Lower leg skin (tissue), 4 donors: ENCODE results near the gene REEP6. TPM values are rescaled to one million over a fixed set of nuclear protein-coding genes. Genes with fewer than 3 reads are reported as not detected.

Source experiments
- DNase-seq, 2 donors: peaks; one replicate each; pipeline ENCODE4 v3.0.0-alpha.2; 2019; ENCODE audit warnings: low spot score in 2 of 2
- H3K4me3 ChIP-seq: fragments of 200-600 bp; sonication (generic); 2 replicates; pipeline ENCODE4 v1.5.1; 2017; ENCODE audit warnings: mild to moderate bottlenecking, low read depth; ENCODE audit not compliant: poor library complexity, severe bottlenecking
- CTCF ChIP-seq, 3 donors: fragments of 450-650 bp; IDR thresholded peaks; one replicate each; pipeline ENCODE4 v1.5.1; 2016; ENCODE audit warnings: antibody characterized with exemption in 3 of 3, mild to moderate bottlenecking in 3 of 3, moderate library complexity in 2 of 3
- POLR2A ChIP-seq, 2 donors: fragments of 450-650 bp; IDR thresholded peaks; one replicate each; pipeline ENCODE4 v1.6.1; 2016 to 2017; ENCODE audit warnings: antibody characterized with exemption in 2 of 2, mild to moderate bottlenecking in 1 of 2, moderate library complexity in 1 of 2
- WGBS, 2 donors: methylation state at CpG; one replicate each; pipeline ENCODE4 v1.1.5; 2018; 5-methylcytosine and 5-hydroxymethylcytosine counted together
- intact Hi-C: fragments of 100-400 bp; cut with DNase I; formaldehyde crosslinking; loops from one replicate; pipeline ENCODE4 v1.15.0; 2023; ENCODE audit warnings: low total_unique reads
- total RNA-seq, 4 donors: library from RNA; depleted of rRNA; stranded (reverse); fragments of >200 nt; gene quantifications; one replicate each; pipeline ENCODE4 v1.1.0, GENCODE V29; 2016

REEP6 gene
- total RNA-seq, 4 donors from 2014 or later: 6.3 to 8.8 (median 6.6) TPM

GRCh38 chr19:1447504-1447903 lies 43.5 kb upstream of the REEP6 start:
- DNase-seq: no peak
- intact Hi-C loops: loop anchor here (5.0 kb wide), 1 partner anchor 170 kb away; the partner anchor contains the start of gene FAM174C
- TF ChIP-seq CTCF (IDR thresholded peaks at IDR 0.05) (no peak), POLR2A (IDR thresholded peaks at IDR 0.05) (no peak)
- H3K4me3 ChIP-seq: no peak overlapping the region
- 18 to 19% methylated on average over 4 of the region's 4 CpGs for WGBS, 2 donors

- H3K4me3 ChIP-seq: no peak overlapping the region
- intact Hi-C loops: loop anchor here (5.0 kb wide), 1 partner anchor 171 kb away; the partner anchor contains the start of gene FAM174C
- WGBS, 2 donors: 81% methylated on average over 9 of the region's 9 CpGs
- TF ChIP-seq POLR2A (IDR thresholded peaks at IDR 0.05) (no peak), CTCF (IDR thresholded peaks at IDR 0.05) (no peak)
- DNase-seq: no peak
Measured at GRCh38 chr19:1447944-1448343, 43.0 kb upstream of the REEP6 start.

- no peak within 1 kb of the TSS for H3K4me3 ChIP-seq
- intact Hi-C loops: loop anchor here (5.0 kb wide), 1 partner anchor 172 kb away; the partner anchor contains the start of gene FAM174C
- TF ChIP-seq POLR2A (IDR thresholded peaks at IDR 0.05) (no peak), CTCF (IDR thresholded peaks at IDR 0.05) (no peak)
- WGBS, 2 donors: 8 to 12% methylated on average over 14 to 28 of the region's 74 CpGs
- DNase-seq: no peak
Measured at GRCh38 chr19:1449467-1450442, 41.2 kb upstream of the REEP6 start, which contains the start of gene APC2. TSS of gene APC2 (plus strand) at chr19:1450121. CDS start at chr19:1453002, 2,881 bp downstream.

GRCh38 chr19:1450735-1451731 lies 39.9 kb upstream of the REEP6 start:
- no peak overlapping the region for H3K4me3 ChIP-seq
- 45 to 48% methylated on average over 21 to 22 of the region's 22 CpGs for WGBS, 2 donors
- intact Hi-C loops: no loop called here
- TF ChIP-seq POLR2A (IDR thresholded peaks at IDR 0.05) (no peak), CTCF (IDR thresholded peaks at IDR 0.05) (no peak)
- DNase-seq: no peak
